Measurements from ENCODE around the gene STUM.
"Not testable (repeated sequence)": the region's sequence is repeated elsewhere in the genome, so short reads cannot be mapped to it uniquely, and the experiment has no call there.

The STUM gene

DNA sequence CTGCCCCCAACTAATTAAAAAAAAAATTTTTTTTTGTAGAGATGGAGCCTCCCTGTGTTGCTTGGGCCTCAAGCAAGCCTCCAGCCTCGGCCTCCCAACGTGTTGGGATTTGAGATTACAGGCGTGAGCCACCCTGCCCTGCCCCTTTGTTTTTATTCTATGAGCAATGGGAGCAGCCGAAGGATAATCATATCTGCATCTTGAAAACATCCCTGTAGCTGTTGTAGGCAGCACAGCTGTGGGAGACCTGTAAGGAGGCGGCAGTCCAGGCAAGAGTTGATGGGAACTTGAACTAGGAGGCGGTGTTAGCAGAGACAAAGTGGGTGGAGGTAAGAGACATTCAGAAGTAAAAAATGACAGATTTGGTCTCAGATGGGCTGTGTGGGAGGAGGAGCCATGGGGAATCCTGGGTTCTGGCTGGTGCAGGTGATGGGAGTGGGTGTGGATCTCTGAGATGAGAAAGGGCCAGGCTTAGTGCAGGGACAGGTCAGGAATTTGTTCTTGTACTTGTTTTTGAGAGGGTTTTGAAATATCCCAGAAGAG lies 31.3 kb downstream of the STUM start:
- no peak for DNase-seq (ENCODE audit: low read depth in 1 of 2, low spot score in 1 of 2)

GRCh38 chr1:226580625-226581270 lies 32.2 kb downstream of the STUM start:
- no peak for DNase-seq (ENCODE audit: low read depth in 1 of 2, low spot score in 1 of 2)

DNA sequence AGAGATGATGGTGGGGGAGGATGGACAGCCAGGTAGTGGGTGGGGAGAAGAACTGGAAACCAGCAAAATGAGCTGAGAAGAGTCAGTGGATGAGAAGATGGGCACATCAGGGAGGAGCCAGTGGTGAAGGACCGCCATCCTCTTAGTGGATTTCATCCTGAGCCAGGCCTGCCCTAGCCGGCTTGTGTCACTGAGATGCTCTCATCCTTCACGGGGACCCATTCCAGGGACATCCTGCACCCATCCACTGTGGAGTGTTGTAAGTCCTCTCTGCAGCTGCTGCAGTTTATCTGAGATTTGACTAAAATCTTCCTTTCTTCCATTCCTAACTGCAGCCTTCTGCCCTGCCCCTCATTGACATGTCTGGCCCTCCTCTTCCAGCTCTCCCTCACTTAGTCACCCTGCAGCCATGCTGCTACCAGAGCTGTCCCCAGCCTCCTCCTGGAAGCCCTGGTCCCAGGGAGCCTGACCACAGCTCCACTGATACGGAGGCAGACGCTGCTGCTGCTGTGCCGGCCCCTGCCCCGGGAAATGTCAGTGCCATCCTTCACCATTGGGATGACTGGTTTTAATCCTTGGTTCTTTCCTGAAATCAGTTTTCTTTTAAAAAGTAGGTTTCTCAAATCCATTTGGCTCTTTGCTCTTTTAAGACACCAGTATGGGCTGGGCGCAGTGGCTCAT lies 33.2 kb downstream of the STUM start:
- DNase-seq (ENCODE audit: low read depth in 1 of 2, low spot score in 1 of 2) = no peak

GRCh38 chr1:226582966-226583365 lies 34.4 kb downstream of the STUM start:
- DNase-seq (ENCODE audit: low read depth in 1 of 2, low spot score in 1 of 2) = no peak

DNA sequence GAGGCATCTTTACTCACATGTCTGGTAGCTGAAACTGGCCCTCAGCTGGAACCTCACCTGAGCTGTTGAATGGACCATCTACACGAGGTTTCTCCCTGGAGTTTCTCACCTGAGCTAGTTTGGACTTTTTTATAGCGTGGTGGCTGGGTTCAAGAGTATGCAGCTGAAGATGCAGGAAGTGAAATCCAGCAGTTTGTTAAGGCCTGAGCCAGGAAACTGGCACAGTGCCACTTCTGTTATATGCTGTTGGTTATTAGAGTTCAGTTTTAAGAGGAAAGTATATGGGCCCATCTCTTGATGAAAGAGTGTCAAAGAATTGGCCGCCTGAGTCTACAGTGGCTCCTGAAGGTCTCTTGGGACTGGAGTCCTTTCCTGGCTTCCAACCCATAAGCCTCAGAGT lies 35.6 kb downstream of the STUM start:
- no peak for DNase-seq (ENCODE audit: low read depth in 1 of 2, low spot score in 1 of 2)

DNA sequence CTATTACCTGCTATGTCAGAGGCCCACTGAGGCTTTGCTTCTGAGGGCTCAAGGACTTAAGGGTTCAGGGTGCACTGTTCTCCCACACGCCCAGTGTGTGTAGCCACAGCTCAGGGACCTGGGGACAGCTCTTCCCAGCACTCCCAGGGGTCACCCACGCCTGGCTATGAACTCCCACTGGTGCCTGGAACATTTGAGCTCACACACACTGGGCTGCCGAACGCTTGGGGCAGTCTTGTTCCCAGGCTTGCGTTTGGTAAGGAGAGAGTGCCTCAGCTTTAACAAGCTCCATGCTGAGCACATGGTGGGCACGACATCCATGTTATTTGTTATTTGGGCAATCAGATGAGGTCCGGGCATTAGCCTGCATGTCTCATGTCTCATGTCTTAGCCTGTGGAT lies 37.6 kb downstream of the STUM start:
- DNase-seq (ENCODE audit: low read depth in 1 of 2, low spot score in 1 of 2) = no peak

DNA sequence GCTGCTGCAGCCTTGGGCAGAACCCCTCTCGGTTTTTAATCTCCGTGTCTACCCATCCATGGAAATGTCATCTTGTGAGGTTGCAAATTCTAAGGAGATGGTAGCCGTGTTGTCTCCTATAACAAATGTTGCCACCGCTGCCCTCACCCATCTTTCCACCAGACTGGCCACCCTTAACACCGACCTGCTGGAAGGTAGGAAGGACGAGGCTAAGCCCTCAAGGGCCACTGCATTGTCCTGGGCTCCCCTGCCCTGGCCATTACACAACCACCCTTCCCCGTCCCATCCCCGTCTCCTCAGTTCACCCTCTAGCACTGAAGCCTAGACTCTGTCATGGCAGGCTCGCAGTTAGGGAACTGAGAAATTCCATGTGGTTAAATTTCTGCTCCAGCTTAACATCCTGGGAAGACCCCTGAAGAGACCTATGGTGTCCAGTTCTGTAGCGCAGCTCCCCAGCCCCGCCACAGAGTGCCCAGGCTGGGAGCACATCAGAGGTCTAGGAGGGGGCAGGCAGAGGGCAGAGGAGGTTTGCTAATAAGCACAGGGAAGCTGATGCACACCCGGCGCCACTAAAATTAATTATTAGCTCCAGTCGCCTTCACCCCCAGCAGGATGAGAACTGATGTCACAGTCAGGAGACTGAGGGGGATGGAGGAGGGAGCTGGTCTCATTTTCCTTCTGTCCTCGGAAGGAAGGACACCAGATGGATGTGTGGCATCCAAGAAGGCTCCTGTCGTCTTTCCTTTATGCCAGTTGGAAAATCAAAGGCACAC lies 38.3 kb downstream of the STUM start:
- DNase-seq (ENCODE audit: low read depth in 1 of 2, low spot score in 1 of 2) = no peak

- no peak for DNase-seq (ENCODE audit: low read depth in 1 of 2, low spot score in 1 of 2)
Observed at GRCh38 chr1:226588484-226588883, 39.9 kb downstream of the STUM start.

DNA sequence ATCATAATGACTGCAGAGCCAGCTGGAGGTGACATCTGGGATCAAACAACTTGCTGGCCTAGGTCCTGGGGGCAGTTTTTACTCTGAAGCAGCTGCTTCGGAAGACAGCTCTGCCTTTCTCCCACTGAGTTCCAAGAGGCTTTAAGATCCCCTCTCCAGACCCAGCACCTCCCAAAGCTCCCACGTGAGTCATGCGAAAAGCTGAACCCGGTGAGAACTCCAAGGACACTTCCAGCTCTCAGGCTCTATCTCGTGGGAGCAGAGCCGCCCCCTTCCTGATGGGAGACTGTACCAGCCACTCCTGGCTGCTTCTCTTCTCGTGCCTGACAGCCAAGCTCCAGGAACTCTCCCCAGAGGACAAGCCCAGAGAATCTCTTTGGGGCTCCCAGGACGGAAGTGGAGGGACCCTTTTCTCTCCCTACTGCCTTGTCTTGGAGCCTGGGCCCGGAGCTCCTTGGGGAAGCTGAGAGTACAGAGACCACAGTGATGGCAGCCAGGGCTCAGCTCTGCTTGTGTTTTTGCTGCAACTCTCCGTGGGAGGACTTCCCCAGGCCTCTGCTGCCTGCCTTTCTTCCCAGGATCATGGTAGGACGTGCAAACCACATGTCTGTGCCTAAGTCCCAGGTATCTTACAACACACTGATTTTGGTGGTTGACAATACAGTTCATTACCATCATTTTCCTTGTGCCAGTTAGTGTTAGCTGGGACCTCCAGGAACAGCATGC lies 40.6 kb downstream of the STUM start:
- DNase-seq (ENCODE audit: low read depth in 1 of 2, low spot score in 1 of 2) = no peak

- no peak for DNase-seq (ENCODE audit: low read depth in 1 of 2, low spot score in 1 of 2)
Observed at GRCh38 chr1:226590614-226591013, 42.0 kb downstream of the STUM start.

DNA sequence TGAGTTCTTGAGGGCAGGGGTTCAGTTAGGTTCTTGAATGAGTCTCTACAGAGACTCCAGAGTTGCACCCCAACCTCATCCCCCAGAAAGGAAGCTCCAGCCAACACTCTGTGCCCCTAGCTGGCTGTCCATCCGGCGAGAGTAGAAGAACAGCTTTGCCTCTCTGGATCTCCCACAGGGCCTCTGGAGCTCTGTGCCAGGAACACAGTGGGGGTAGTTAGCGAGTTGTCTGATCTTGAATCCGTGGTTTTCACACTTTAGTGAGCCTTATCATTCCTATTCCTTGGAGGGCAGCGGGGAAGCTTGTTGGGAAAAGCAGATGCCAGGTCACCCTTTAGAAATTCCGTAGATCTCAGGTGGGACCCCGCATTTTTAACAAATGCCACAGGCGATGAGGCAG lies 45.0 kb downstream of the STUM start:
- DNase-seq (ENCODE audit: low read depth in 1 of 2, low spot score in 1 of 2) = no peak

DNA sequence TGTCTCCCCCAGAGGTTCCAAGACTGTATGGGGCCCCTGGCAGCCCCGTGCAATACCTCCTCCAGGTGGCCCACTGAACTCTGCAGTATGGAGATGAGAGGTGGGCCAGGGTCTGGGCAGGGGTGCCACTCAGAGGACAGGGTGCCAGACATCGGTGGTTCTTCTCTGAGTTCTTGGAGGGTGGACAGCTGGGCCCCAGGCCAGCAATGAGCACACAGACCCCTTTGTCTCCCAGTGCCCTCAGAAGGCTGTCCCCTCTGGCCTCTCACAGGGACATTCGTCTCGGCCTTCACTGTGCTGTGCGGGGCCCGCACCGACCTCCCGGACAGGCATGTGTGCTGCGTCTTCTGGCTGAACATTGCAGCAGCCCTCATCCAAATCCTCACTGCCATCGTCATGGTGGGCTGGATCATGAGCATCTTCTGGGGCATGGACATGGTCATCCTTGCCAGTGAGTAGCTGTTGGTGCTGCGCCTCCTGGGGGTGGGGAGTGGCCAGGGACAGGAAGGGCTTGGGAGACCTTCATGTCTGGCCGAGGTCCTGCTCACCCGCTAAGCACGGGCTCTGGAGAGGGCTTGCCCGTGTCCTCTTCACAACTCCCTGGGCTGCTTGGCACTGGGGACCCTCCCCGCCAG lies 48.1 kb downstream of the STUM start:
- DNase-seq (ENCODE audit: low read depth in 1 of 2, low spot score in 1 of 2) = no peak

- DNase-seq (ENCODE audit: low read depth in 1 of 2, low spot score in 1 of 2) = no peak
Observed at GRCh38 chr1:226597616-226598454, 49.3 kb downstream of the STUM start.

DNA sequence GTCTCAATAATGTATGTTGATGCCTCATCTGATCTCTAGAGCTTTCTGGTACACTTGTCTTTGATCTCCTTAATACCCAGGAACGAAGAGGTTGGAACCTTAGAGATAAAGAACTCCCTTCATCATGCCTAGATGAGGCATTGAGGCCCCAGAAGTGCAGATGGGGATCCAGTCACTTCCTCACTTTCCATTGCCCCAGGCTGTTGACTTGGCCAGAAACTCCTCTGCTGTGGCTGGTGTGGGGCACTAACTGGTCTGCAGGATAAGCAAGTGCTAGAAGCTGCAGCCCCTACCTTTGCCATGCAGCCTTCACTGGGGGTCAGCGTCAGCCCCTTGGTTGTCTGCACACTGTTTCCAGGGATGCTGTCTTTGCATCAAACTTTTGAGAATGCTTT lies 49.9 kb downstream of the STUM start:
- no peak for DNase-seq (ENCODE audit: low read depth in 1 of 2, low spot score in 1 of 2)

GRCh38 chr1:226598955-226599354 lies 50.4 kb downstream of the STUM start:
- not testable (repeated sequence) for DNase-seq (ENCODE audit: low read depth in 1 of 2, low spot score in 1 of 2)

GRCh38 chr1:226599636-226600238 lies 51.2 kb downstream of the STUM start:
- no peak for DNase-seq (ENCODE audit: low read depth in 1 of 2, low spot score in 1 of 2)

DNA sequence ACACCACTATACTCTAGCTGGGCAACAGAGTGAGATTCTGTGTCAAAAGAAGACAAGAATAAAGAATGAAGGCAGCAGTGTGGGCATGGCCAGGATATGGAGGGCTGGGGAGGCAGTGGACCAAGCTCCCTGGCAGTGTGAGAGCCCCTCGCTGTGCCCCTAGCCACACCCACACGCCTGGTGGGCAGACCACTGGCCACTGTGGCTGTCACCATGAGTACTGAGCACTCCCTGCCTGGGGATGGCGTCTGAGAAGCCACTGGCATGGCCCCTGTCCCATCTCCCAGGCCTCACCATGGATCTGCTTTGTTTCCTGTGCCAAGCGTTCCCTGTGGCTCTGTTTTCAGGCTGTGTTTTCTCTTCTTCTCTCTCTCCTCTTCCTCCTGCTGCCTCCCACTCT lies 51.7 kb downstream of the STUM start:
- DNase-seq (ENCODE audit: low read depth in 1 of 2, low spot score in 1 of 2) = no peak

GRCh38 chr1:226601456-226601855 lies 52.9 kb downstream of the STUM start:
- no peak for DNase-seq (ENCODE audit: low read depth in 1 of 2, low spot score in 1 of 2)

DNA sequence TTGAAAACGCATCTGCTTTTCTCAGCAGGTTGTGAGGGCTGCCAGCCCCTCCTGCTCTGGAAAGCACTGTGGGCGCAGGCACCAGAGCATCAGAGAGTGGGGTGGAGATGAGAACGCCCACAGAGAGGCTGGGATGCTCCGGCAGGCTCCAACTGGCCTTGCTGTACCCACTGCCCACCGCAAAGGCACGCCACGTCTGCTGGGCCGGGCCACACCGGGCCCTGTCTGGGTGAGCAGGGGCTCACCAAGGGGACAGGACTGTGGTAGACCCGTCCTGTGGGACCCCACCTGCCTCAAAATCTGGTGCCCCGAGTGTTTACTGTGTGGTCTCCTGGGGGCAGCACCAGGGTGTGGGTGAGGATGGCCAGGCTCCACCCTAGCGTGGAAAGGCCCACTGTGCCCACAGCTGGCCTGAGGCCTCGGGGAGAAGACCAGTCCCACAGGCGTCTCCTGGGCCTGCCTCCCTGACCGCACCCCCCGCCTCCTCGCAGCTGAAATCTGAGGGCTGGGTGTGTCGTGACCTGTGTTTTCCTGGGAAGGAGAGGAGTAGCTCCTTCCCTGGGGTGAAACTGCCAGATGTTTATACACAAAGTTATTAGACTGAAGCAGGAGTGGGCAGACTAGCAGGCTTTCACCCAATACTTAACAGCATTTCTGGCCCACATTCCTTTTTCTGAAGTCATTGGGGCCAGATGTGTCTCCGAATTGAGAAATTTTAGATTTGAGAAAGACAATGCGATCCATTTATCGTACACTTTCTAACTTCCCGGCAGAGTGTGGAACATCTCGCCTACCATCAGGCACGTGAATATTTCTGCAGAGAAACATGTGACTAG lies 53.8 kb downstream of the STUM start:
- no peak for DNase-seq (ENCODE audit: low read depth in 1 of 2, low spot score in 1 of 2)
